ENCODE data around the gene KIFBP. TPM values are rescaled to one million over a fixed set of nuclear protein-coding genes. Genes with fewer than 3 reads are reported as not detected.

KIFBP gene
- total and polyA plus RNA-seq, 2 donors from 2014 or later, result 25.6 to 26.7 TPM

- Histone ChIP-seq H3K36me3 (ENCODE audit: control insufficient read depth in 2 of 3, insufficient read depth in 3 of 3, low read length in 3 of 3) (no peaks in the 10 kb centered on the region), H3K9ac (ENCODE audit: low read length in 3 of 3) (no peak overlapping the region), H3K4me1 (ENCODE audit: control insufficient read depth in 2 of 3, insufficient read depth in 2 of 3, low read depth in 1 of 3, low read length in 3 of 3) (peaks cover 0 to 19% (median 9%) of the 10 kb centered on the region in 3 donors), H3K4me3 (ENCODE audit: low read length in 3 of 3) (no peak overlapping the region), H3K27ac (ENCODE audit: low read depth in 2 of 2, low read length in 2 of 2) (peak overlapping the region in 1 of 2 donors; percentile 5), H3K9me3 (ENCODE audit: control insufficient read depth in 2 of 3, insufficient read depth in 1 of 3, low read length in 3 of 3) (no peaks in the 10 kb centered on the region), H3K27me3 (ENCODE audit: control insufficient read depth, insufficient read depth, low read length) (no peaks in the 10 kb centered on the region)
- intact Hi-C loops (cut with DNase I), result no loop called here
- no peak for TF ChIP-seq CTCF (IDR thresholded peaks at IDR 0.05; ENCODE audit: borderline replicate concordance, extremely low read depth, insufficient read depth)
- no peak for FAIRE-seq
- peak in 1 of 5 donors; percentile 4 for DNase-seq
Measured at GRCh38 chr10:69060127-69060798, 71.7 kb downstream of the KIFBP start.

GRCh38 chr10:69061305-69062161 lies 72.9 kb downstream of the KIFBP start:
- Histone ChIP-seq H3K4me3 (ENCODE audit: low read length in 3 of 3) (peak overlapping the region; percentile 37 to 79 (median 62)), H3K4me1 (ENCODE audit: control insufficient read depth in 2 of 3, insufficient read depth in 2 of 3, low read depth in 1 of 3, low read length in 3 of 3) (peaks cover 0 to 18% (median 9%) of the 10 kb centered on the region in 3 donors), H3K27me3 (ENCODE audit: control insufficient read depth, insufficient read depth, low read length) (no peaks in the 10 kb centered on the region), H3K9me3 (ENCODE audit: control insufficient read depth in 2 of 3, insufficient read depth in 1 of 3, low read length in 3 of 3) (no peaks in the 10 kb centered on the region), H3K36me3 (ENCODE audit: control insufficient read depth in 2 of 3, insufficient read depth in 3 of 3, low read length in 3 of 3) (no peaks in the 10 kb centered on the region), H3K9ac (ENCODE audit: low read length in 3 of 3) (peak overlapping the region in 2 of 3 donors; percentile 26 to 71), H3K27ac (ENCODE audit: low read depth in 2 of 2, low read length in 2 of 2) (peak overlapping the region; percentile 86 to 97)
- FAIRE-seq, result peak; percentile 77
- intact Hi-C loops (cut with DNase I), result no loop called here
- peak; percentile 19 to 87 (median 72) for DNase-seq
- TF ChIP-seq CTCF (IDR thresholded peaks at IDR 0.05; ENCODE audit: borderline replicate concordance, extremely low read depth, insufficient read depth), result no peak

GRCh38 chr10:69062901-69063300 lies 74.3 kb downstream of the KIFBP start:
- H3K4me1 ChIP-seq (ENCODE audit: control insufficient read depth in 2 of 3, insufficient read depth in 2 of 3, low read depth in 1 of 3, low read length in 3 of 3), result peaks cover 0 to 12% (median 9%) of the 10 kb centered on the region in 3 donors
- no peaks in the 10 kb centered on the region for H3K36me3 ChIP-seq (ENCODE audit: control insufficient read depth in 2 of 3, insufficient read depth in 3 of 3, low read length in 3 of 3)
- peak overlapping the region in 1 of 2 donors; percentile 97 for H3K27ac ChIP-seq (ENCODE audit: low read depth in 2 of 2, low read length in 2 of 2)
- no peaks in the 10 kb centered on the region for H3K9me3 ChIP-seq (ENCODE audit: control insufficient read depth in 2 of 3, insufficient read depth in 1 of 3, low read length in 3 of 3)
- H3K27me3 ChIP-seq (ENCODE audit: control insufficient read depth, insufficient read depth, low read length), result no peaks in the 10 kb centered on the region
- intact Hi-C loops (cut with DNase I), result no loop called here
- no peak for FAIRE-seq
- H3K9ac ChIP-seq (ENCODE audit: low read length in 3 of 3), result no peak overlapping the region
- no peak overlapping the region for H3K4me3 ChIP-seq (ENCODE audit: low read length in 3 of 3)
- TF ChIP-seq CTCF (IDR thresholded peaks at IDR 0.05; ENCODE audit: borderline replicate concordance, extremely low read depth, insufficient read depth), result no peak
- no peak for DNase-seq
